HTERT RPE-1 (cell line): Measurements from ENCODE around the gene GPR148.

Experiments
- in situ Hi-C: fragments of 300-500 bp; cut with MboI; formaldehyde crosslinking; loops from 4 replicates; pipeline ENCODE4 v1.14.3; 2020; ENCODE audit warnings: low sequenced_read_pairs

Gene GPR148

DNA sequence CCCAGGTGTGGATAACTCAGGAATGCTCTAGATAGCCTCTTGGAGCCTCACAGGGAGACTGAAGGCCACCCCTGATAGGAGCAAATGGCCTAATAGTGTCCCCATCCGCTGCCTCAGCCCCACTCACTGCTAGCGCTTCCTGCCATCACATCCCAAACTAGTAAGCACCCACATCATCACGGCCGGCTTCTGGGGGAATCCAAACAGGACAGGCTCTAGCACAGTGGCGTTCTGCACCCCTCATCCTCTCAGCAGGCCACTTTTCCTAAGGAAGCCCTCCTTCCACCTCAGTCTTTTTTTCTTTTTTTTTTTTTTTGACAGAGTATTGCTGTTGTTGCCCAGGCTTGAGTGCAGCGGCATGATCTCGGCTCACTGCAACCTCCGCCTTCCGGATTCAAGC lies 20.2 kb downstream of the GPR148 start:
- in situ Hi-C loops: no loop called here

GRCh38 chr2:130749641-130750040 lies 20.8 kb downstream of the GPR148 start:
- in situ Hi-C loops: no loop called here

- in situ Hi-C loops: no loop called here
Measured at GRCh38 chr2:130754811-130755210, 25.9 kb downstream of the GPR148 start.

- in situ Hi-C loops: no loop called here
Measured at GRCh38 chr2:130755256-130756052, 26.6 kb downstream of the GPR148 start, which contains the start of gene AMER3. TSS of gene AMER3 (plus strand) at chr2:130755540. CDS start at chr2:130762073, 6,533 bp downstream.

DNA sequence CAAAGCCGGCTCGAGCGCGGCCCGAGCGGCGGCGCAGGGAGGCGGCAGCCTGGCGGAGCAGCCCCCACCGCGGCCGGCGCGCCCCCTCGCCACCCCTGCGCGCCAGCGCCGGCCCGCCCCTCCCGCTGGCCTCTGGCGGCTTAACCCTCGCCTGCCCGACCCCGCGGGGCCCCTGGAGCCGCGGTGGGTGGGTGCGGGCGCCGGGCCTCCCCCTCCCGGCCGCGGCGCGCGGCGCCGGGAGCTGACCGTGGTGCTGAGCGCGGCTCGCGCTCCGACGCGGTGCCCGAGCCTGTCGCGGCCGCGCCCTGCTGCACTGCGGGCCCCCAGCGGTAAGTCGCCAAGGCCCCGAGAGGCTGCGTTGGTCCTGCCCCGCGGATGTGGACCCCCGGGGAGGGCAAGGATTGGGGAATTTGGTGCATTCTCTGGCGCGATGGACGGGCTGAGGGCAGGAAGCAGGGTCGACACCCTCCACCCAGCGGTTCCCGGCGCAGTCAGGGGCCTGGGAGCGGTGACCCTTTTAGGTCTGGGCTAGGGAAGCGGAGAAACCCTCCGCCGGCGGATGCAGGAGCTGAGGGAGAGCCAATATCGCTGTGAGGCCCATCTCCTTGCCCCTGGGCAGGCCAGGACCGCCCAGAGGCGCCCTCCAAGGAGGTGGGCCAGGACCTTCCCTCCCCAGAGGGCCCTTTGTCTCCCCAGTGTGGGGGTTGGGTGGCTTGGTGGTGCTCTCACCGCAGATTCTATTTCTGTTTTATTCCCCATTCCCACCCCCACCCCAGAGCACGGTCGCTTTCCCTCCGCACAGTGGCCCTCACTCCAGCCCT lies 27.4 kb downstream of the GPR148 start:
- in situ Hi-C loops: no loop called here

GRCh38 chr2:130756874-130757668 lies 28.2 kb downstream of the GPR148 start:
- in situ Hi-C loops: no loop called here

DNA sequence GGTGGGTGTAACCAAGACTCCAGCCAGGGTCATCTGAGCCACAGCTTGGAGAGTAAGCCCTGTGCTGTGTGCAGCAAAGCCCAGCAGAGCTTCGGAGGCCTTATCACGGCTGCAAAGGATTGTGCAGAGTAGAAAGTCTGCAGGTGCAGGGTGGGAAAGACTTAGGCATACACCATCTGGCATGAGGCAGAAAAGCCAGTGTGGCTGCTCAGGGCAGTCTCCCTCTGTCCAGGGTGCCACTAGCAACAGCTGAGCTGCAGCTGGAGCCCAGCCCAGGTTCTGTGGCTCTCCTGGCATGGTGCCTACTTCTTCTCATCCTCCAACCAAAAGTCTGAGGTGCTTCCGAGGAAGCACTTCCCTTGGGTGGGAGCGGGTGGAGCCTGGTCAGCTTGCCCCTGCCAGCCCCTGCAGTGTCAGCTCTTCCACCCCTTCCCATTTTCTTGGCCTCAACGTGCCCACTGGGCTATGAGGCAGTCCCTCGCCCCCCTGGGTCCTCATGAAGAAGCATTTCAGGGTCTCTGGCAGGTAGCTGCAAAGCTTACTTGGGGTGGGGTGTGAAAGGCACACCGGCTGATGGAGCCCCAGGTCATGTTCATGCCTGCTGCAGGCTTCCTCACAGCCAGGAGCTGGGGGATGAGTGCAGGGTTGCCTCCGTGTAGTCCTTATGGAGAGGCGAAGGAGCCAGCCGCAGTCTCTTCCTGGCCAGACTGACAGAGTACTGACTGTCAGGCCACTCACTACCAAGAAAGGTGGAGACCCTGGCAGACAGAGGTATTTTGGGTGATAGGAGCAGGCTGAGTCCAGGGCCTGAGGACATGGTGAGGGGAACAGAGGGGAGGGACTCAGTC lies 31.3 kb downstream of the GPR148 start:
- in situ Hi-C loops: no loop called here

GRCh38 chr2:130760754-130761751 lies 32.2 kb downstream of the GPR148 start:
- in situ Hi-C loops: no loop called here

- in situ Hi-C loops: no loop called here
Measured at GRCh38 chr2:130762031-130762909, 33.4 kb downstream of the GPR148 start.

GRCh38 chr2:130762910-130763385 lies 34.1 kb downstream of the GPR148 start:
- in situ Hi-C loops: no loop called here

- in situ Hi-C loops: no loop called here
Measured at GRCh38 chr2:130763405-130763804, 34.5 kb downstream of the GPR148 start.

GRCh38 chr2:130764035-130764820 lies 35.4 kb downstream of the GPR148 start:
- in situ Hi-C loops: no loop called here

DNA sequence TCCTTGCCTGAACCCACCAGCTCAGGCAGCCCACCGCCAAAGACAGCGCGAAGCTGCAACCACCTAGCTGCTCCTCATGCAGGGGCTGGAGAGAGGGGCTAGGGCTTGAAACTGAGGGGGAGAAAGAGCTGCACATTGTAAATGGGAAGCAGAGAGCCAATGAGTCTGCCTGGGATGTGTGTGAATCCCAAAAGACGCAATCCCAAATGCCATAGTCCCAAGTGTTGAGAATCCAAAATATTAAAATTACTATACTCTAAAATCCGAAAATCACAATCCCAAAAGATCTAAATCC lies 35.9 kb downstream of the GPR148 start:
- in situ Hi-C loops: no loop called here

GRCh38 chr2:130765464-130765863 lies 36.6 kb downstream of the GPR148 start:
- in situ Hi-C loops: no loop called here

- in situ Hi-C loops: no loop called here
Measured at GRCh38 chr2:130766037-130766436, 37.2 kb downstream of the GPR148 start.

- in situ Hi-C loops: no loop called here
Measured at GRCh38 chr2:130766711-130767407, 38.0 kb downstream of the GPR148 start.

DNA sequence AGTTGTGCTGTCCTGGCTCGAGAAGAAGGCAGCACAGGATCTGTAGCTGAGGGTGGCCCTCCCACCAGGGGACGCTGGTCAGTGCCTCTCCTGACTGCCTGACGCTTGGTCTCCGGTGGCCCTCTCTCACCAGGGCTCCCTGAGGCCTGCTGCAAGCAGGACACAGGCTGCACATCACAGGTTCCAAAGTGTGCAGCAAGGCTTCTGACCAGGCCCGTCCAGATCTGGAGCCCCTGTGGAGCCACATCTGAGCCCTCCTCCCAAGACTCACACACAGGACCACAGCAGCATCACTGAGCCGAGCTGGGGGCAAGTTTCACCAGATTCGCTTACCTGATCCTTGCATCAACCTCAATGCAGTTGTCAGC lies 38.5 kb downstream of the GPR148 start:
- in situ Hi-C loops: no loop called here
